Adrenal gland (tissue), 5 donors: Measurements from ENCODE around the gene DENND2A.

Experiments
- CTCF ChIP-seq, 6 experiments: fragments of 450-650 bp in 4 of 6; fragments of 200-600 bp in 2 of 6; sonication (generic) in 1 of 6; IDR thresholded peaks; 1 replicate in 5 of 6; 2 replicates in 1 of 6; pipeline versions ENCODE4 v1.5.1 to v1.8.0; 2016 to 2021; ENCODE audit warnings: antibody characterized with exemption in 6 of 6, mild to moderate bottlenecking in 2 of 6, moderate library complexity in 1 of 6
- POLR2A ChIP-seq, 2 donors: fragments of 450-650 bp; IDR thresholded peaks; one replicate each; pipeline ENCODE4 v1.6.1; 2017; ENCODE audit warnings: antibody characterized with exemption in 2 of 2, mild to moderate bottlenecking in 2 of 2, moderate library complexity in 1 of 2
- donor health status: DM: no; HTN: no; CAD: no.

GRCh38 chr7:140597428-140597949 is 43.1 kb downstream of the DENND2A start:
- TF ChIP-seq CTCF (IDR thresholded peaks at IDR 0.05) (no peak), POLR2A (IDR thresholded peaks at IDR 0.05) (no peak)
